Mesothelial cell of epicardium (in vitro differentiated cells): ENCODE results near the gene ZNF345. TPM values are rescaled to one million over a fixed set of nuclear protein-coding genes. Genes with fewer than 3 reads are reported as not detected.

Source experiments
- DNase-seq, 2 experiments: peaks; one replicate each; pipeline ENCODE4 v3.0.0; 2021; ENCODE audit warnings: low spot score in 2 of 2; ENCODE audit not compliant: unreplicated experiment in 2 of 2
- H3K27ac Mint-ChIP-seq: 2 replicates; pipeline ENCODE4 v1.8.0; 2021; ENCODE audit warnings: mixed read lengths
- H3K27me3 Mint-ChIP-seq: 2 replicates; pipeline ENCODE4 v1.8.0; 2021; ENCODE audit warnings: low read depth, mixed read lengths
- H3K36me3 Mint-ChIP-seq: 2 replicates; pipeline ENCODE4 v1.8.0; 2021; ENCODE audit warnings: mixed read lengths
- H3K4me1 Mint-ChIP-seq: 2 replicates; pipeline ENCODE4 v1.8.0; 2021; ENCODE audit warnings: mixed read lengths
- H3K4me3 Mint-ChIP-seq: 2 replicates; pipeline ENCODE4 v1.8.0; 2021; ENCODE audit warnings: mild to moderate bottlenecking, moderate library complexity, mixed read lengths
- H3K9me3 Mint-ChIP-seq: 2 replicates; pipeline ENCODE4 v1.8.0; 2021; ENCODE audit warnings: mixed read lengths
- CTCF ChIP-seq: fragments of 200-600 bp; sonication (generic); IDR thresholded peaks from one replicate; pipeline ENCODE4 v1.5.0; 2021; ENCODE audit warnings: antibody characterized with exemption; ENCODE audit not compliant: unreplicated experiment
- total RNA-seq: library from RNA; stranded (reverse); gene quantifications from 3 replicates; pipeline ENCODE4 v1.2.1, GENCODE V29; 2021

Gene ZNF345
- total RNA-seq, 1 donor from 2014 or later = 15.8 TPM

DNA sequence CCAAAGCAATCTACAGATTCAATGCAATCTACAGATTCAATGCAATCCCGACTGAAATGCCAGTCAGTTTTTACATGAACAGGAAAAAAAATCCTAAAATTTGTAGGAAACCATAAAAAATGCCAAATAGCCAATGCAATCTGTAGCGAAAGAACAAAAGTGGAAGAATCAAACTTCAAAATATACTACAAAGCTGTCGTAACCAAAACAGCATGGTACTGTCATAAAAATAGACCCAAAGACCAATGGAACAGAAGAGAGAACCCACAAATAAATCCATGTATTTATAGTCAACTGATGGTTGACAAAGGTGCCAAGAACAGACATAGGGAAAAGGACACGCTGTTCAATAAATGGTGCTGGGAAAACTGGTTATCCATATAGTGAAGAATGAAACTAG lies 47.7 kb downstream of the ZNF345 start:
- Mint-ChIP-seq H3K36me3 (peaks cover 86% of the 10 kb centered on the region), H3K4me1 (no peaks in the 10 kb centered on the region), H3K9me3 (peaks cover 71% of the 10 kb centered on the region), H3K4me3 (no peak overlapping the region), H3K27ac (no peak overlapping the region), H3K27me3 (no peaks in the 10 kb centered on the region)
- no peak for TF ChIP-seq CTCF
- DNase-seq = no peak

DNA sequence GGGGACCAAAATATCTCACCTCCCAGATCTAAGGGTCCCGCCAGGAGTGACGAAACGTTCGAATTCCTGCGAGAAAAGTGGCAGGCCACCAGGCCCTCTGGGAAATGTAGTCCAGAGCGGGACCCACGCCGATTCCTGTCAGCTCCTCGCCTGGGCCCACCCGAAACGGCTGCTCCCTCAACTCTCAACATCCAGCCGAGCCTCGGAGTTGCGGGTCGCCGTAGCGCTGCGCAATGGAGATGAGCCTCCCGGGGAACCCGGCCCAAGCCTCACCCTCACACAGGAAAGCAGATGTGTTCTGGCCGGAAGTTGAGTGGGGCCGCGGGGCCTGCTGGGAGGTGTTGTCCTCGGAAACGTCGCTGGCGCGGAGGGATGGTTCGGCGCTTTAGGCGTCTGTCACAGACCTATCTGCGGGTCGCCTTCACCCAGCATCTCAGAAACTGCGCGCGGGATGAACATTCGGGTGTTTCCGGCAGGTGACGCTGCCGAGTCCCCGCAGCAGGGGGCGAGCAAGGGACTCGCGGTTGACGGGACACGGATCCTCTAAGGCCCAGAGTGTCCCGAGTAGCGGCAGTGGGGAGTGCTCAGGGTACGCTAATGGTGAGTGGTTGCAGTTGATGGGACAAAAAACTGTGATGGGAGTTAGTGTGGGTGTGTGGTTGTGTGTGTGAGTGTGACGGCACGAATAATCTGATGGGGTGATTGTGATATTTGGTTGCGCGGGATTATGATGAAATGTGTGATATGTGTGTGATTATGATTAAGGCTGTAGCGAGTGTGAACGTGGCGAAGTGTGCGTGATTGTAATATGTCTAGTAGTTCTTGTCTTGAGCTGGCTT lies 65.5 kb downstream of the ZNF345 start, which contains the start of the genes ZNF568 and ZNF829:
TSS of gene ZNF568 (plus strand) at position 341 of the 839 bp plus-strand sequence. CDS start 6,439 bp downstream, outside the sequence.
TSS of gene ZNF829 (minus strand) at position 300 of the 839 bp plus-strand sequence. CDS start 1,124 bp downstream, outside the sequence.
- Mint-ChIP-seq H3K4me3 (peak within 1 kb of the TSS; percentile 83), H3K36me3 (peaks cover 55% of the 10 kb centered on the region), H3K9me3 (peaks cover 44% of the 10 kb centered on the region), H3K4me1 (peaks cover 11% of the 10 kb centered on the region), H3K27me3 (no peaks in the 10 kb centered on the region), H3K27ac (peak within 1 kb of the TSS; percentile 75)
- TF ChIP-seq CTCF = peak; percentile 67
- peak; percentile 59 to 81 for DNase-seq

DNA sequence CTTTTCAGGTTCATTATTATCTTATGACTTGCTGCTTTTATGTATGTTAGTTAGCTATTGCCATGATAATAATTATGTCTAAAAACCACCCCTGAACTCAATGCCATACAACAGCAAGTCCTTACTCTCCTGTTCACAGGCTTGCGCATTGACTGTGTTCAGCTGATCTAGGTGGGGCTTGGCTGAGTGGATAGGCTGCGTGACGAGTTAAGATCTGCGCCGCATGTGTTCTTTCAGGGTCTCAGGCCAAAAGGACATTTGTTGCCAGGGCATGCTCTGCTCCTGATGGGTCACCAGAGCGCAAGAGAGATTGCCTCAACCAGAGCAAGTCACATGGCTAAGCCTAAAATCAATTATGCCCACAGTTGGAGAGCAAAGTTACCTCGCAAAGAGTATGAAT lies 66.3 kb downstream of the ZNF345 start:
- H3K4me1 Mint-ChIP-seq = peaks cover 11% of the 10 kb centered on the region
- no peak for TF ChIP-seq CTCF
- H3K36me3 Mint-ChIP-seq = peaks cover 56% of the 10 kb centered on the region
- H3K27me3 Mint-ChIP-seq = no peaks in the 10 kb centered on the region
- H3K27ac Mint-ChIP-seq = peak overlapping the region; percentile 75
- DNase-seq = no peak
- H3K4me3 Mint-ChIP-seq = peak overlapping the region; percentile 83
- peaks cover 43% of the 10 kb centered on the region for H3K9me3 Mint-ChIP-seq

- DNase-seq = no peak
- Mint-ChIP-seq H3K4me1 (peaks cover 11% of the 10 kb centered on the region), H3K36me3 (peaks cover 60% of the 10 kb centered on the region), H3K9me3 (peaks cover 47% of the 10 kb centered on the region), H3K27me3 (no peaks in the 10 kb centered on the region), H3K27ac (no peak overlapping the region), H3K4me3 (no peak overlapping the region)
- no peak for TF ChIP-seq CTCF
These were observed 67.4 kb downstream of the ZNF345 start for GRCh38 chr19:36918090-36918489.

Other genes with a start within 250 kb of the ZNF345 start
- 21.1 to 22.2 TPM (median 21.2 TPM) in 3 replicates for gene ZNF382, start 245.6 kb upstream of the ZNF345 start, total RNA-seq
- 10.3 to 13.6 TPM (median 13.1 TPM) in 3 replicates for gene ZNF461, start 184.0 kb upstream of the ZNF345 start, total RNA-seq
- gene ZNF567, start 163.3 kb upstream of the ZNF345 start, total RNA-seq = 11.0 to 12.9 TPM (median 11.3 TPM) in 3 replicates
- gene ZNF850, start 78.1 kb upstream of the ZNF345 start, total RNA-seq = 11.1 to 14.5 TPM (median 12.6 TPM) in 3 replicates
- 12.4 to 13.3 TPM (median 12.8 TPM) in 3 replicates for gene ZNF790, start 12.5 kb upstream of the ZNF345 start, total RNA-seq
- 3.0 to 3.2 TPM (median 3.2 TPM) in 3 replicates for gene ZNF829, start 65.4 kb downstream of the ZNF345 start, total RNA-seq
- 9.0 to 9.8 TPM (median 9.3 TPM) in 3 replicates for gene ZNF568, start 65.5 kb downstream of the ZNF345 start, total RNA-seq
- gene ZNF420, start 227.6 kb downstream of the ZNF345 start, total RNA-seq = 13.6 to 15.6 TPM (median 15.0 TPM) in 3 replicates